Activated CD8-positive, alpha-beta T cell treated with anti-CD3 and anti-CD28 coated beads for 36 hours (primary cell): ENCODE results near the gene INPP4A. TPM values are rescaled to one million over a fixed set of nuclear protein-coding genes. Genes with fewer than 3 reads are reported as not detected.

Experiments
- ATAC-seq: fragments of 200-7000 bp; cut with Tn5 transposase; one replicate; pipeline ENCODE4 v1.10.0; 2021; ENCODE audit warnings: mild to moderate bottlenecking, moderate library complexity
- CTCF ChIA-PET: fragments of 350-600 bp; sonication (Branson Sonifier 250); formaldehyde crosslinking; loops from one replicate; lab custom pipeline; 2021; ENCODE audit warnings: antibody characterized with exemption; lab: Charles Lee
- POLR2A ChIA-PET: fragments of 350-600 bp; sonication (Branson Sonifier 250); formaldehyde crosslinking; loops from one replicate; lab custom pipeline; 2021; ENCODE audit warnings: antibody characterized with exemption; lab: Charles Lee
- DNase-seq: peaks from one replicate; pipeline ENCODE4 v3.0.0-alpha.2; 2020
- H3K27ac Mint-ChIP-seq: one replicate; pipeline ENCODE4 v1.8.0; 2021; ENCODE audit warnings: mild to moderate bottlenecking, mixed read lengths
- H3K27me3 Mint-ChIP-seq: one replicate; pipeline ENCODE4 v1.8.0; 2021; ENCODE audit warnings: mixed read lengths
- H3K36me3 Mint-ChIP-seq: one replicate; pipeline ENCODE4 v1.8.0; 2021; ENCODE audit warnings: low read depth, mixed read lengths
- H3K4me1 Mint-ChIP-seq: one replicate; pipeline ENCODE4 v1.8.0; 2021; ENCODE audit warnings: low read depth, mixed read lengths
- H3K4me3 Mint-ChIP-seq: one replicate; pipeline ENCODE4 v1.8.0; 2021; ENCODE audit warnings: mild to moderate bottlenecking, moderate library complexity, mixed read lengths
- H3K9me3 Mint-ChIP-seq: one replicate; pipeline ENCODE4 v1.8.0; 2021; ENCODE audit warnings: mixed read lengths
- intact Hi-C: fragments of 100-400 bp; cut with micrococcal nuclease; formaldehyde crosslinking; loops from one replicate; pipeline ENCODE4 v1.10.0; 2022
- total RNA-seq, 2 experiments: library from RNA; stranded (reverse); gene quantifications; one replicate each; pipeline ENCODE4 v1.2.3, GENCODE V29; 2021
- TF ChIP-seq, protein P1 (sequence below): fragments of 200-600 bp; IDR thresholded peaks from one replicate; pipeline ENCODE4 v1.8.0; 2022; ENCODE audit warnings: antibody characterized with exemption, mild to moderate bottlenecking

The INPP4A gene
- total RNA-seq, 2 experiments from 2014 or later = 46.7 to 46.9 TPM

DNA sequence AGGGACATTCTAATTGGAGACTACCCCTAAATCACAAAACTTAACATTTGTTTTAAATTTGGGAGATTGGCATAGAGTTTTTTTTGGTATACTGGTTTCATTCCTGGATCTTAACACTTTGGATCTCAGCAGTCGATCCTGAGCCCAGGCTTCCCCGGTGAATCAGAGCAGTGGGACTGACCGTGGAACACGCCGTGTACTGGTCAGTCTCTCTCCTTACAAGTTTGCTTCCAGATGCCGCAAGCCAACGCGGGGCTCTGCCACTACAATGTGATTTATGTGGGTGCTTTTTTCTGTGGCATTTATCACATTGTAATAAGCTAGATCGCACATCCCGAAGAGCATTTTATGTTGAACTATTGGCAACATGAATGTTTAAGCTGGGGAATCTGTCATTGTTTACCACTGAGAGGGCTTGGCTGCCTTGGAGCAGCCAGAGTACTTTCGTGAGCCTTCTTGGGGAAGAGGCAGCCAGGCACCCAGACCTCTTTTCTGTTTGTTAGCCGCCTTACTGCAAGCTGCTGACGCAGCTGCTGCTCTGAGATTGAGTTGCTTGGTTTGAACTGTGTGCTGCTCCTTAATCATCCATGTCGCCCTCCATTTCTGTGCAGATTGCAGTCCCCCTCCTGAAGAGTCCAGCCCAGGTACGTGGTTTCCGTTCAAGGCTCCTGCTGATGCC is 114.3 kb downstream of the INPP4A start:
- Mint-ChIP-seq H3K4me3 (no peak overlapping the region), H3K36me3 (peaks cover 37% of the 10 kb centered on the region), H3K27ac (peak overlapping the region; percentile 66), H3K9me3 (no peaks in the 10 kb centered on the region), H3K4me1 (peaks cover 50% of the 10 kb centered on the region), H3K27me3 (no peaks in the 10 kb centered on the region)
- POLR2A ChIA-PET = interaction anchor here (0.6 to 0.9 kb wide), 2 partner anchors 27 to 48 kb away, joined by 3 read pairs; no protein-coding TSS in a partner anchor
- CTCF ChIA-PET = interaction anchor here (1.0 to 5.0 kb wide), 4 partner anchors 10 to 146 kb away, joined by 3 to 22 read pairs (median 19); no protein-coding TSS in a partner anchor
- intact Hi-C loops = no loop called here
- ATAC-seq = no peak
- TF ChIP-seq, protein P1, sequence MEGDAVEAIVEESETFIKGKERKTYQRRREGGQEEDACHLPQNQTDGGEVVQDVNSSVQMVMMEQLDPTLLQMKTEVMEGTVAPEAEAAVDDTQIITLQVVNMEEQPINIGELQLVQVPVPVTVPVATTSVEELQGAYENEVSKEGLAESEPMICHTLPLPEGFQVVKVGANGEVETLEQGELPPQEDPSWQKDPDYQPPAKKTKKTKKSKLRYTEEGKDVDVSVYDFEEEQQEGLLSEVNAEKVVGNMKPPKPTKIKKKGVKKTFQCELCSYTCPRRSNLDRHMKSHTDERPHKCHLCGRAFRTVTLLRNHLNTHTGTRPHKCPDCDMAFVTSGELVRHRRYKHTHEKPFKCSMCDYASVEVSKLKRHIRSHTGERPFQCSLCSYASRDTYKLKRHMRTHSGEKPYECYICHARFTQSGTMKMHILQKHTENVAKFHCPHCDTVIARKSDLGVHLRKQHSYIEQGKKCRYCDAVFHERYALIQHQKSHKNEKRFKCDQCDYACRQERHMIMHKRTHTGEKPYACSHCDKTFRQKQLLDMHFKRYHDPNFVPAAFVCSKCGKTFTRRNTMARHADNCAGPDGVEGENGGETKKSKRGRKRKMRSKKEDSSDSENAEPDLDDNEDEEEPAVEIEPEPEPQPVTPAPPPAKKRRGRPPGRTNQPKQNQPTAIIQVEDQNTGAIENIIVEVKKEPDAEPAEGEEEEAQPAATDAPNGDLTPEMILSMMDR = no peak
- no peak for DNase-seq

DNA sequence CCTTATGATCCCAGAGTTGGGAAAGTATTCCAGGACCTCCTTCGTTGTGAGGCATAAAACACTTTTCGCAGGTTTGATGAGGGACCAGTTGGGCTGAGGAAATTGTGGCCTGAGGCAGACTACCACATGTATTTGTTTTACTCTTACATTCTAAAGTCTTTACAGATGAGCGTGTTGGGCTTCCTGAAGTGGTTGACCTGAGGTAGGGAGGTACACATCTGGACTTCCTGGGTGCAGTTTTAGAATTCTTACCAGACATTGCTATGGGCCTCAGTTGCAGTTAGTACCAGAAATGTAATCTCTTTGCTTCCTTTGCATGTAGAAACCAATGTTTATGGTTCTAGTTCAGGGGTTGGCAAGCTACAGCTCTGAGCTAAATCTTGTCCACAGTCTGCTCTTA is 114.9 kb downstream of the INPP4A start:
- peak overlapping the region; percentile 66 for H3K27ac Mint-ChIP-seq
- no peak overlapping the region for H3K4me3 Mint-ChIP-seq
- no peaks in the 10 kb centered on the region for H3K9me3 Mint-ChIP-seq
- CTCF ChIA-PET = interaction anchor here (1.0 to 5.0 kb wide), 3 partner anchors 10 to 147 kb away, joined by 3 to 22 read pairs (median 21); no protein-coding TSS in a partner anchor
- intact Hi-C loops = no loop called here
- POLR2A ChIA-PET = interaction anchor here (0.6 kb wide), 1 partner anchor 26 kb away, joined by 3 read pairs; no protein-coding TSS in a partner anchor
- TF ChIP-seq, protein P1 = no peak
- DNase-seq (no peak), ATAC-seq (no peak)
- H3K27me3 Mint-ChIP-seq = no peaks in the 10 kb centered on the region
- peaks cover 50% of the 10 kb centered on the region for H3K4me1 Mint-ChIP-seq
- H3K36me3 Mint-ChIP-seq = peaks cover 36% of the 10 kb centered on the region

DNA sequence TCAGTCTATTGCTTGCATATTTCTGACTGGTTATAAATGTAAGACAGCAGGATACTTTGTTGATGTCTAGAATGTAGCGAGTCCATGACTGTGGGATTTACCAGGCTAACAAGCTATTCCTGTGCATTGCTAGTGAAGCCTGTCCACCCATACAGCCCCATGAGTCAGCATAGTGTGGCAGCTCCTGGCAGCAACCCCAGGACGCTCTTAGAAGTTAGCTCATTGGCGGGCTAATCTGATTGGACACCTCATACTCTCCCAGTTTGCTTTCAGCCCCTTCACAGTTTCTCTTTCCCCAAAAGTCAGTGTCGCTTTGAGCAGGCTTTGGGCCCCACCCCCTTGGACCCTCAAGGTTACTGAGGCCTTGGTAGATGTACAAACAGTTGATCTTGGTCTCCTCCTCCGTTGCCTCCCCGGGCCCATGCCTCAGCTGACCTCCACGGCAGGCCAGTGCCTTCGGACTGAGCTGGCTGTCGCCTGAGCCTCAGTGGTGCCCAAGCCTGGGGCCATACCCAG is 115.7 kb downstream of the INPP4A start:
- no peaks in the 10 kb centered on the region for H3K27me3 Mint-ChIP-seq
- H3K27ac Mint-ChIP-seq = peak overlapping the region; percentile 66
- ChIA-PET CTCF (interaction anchor here (2.7 to 5.0 kb wide), 2 partner anchors 9 to 148 kb away, joined by 21 to 22 read pairs; no protein-coding TSS in a partner anchor), POLR2A (no interaction called here)
- no peaks in the 10 kb centered on the region for H3K9me3 Mint-ChIP-seq
- peaks cover 49% of the 10 kb centered on the region for H3K4me1 Mint-ChIP-seq
- H3K36me3 Mint-ChIP-seq = peaks cover 31% of the 10 kb centered on the region
- DNase-seq = no peak
- intact Hi-C loops = no loop called here
- H3K4me3 Mint-ChIP-seq = no peak overlapping the region
- TF ChIP-seq, protein P1 = no peak
- no peak for ATAC-seq

DNA sequence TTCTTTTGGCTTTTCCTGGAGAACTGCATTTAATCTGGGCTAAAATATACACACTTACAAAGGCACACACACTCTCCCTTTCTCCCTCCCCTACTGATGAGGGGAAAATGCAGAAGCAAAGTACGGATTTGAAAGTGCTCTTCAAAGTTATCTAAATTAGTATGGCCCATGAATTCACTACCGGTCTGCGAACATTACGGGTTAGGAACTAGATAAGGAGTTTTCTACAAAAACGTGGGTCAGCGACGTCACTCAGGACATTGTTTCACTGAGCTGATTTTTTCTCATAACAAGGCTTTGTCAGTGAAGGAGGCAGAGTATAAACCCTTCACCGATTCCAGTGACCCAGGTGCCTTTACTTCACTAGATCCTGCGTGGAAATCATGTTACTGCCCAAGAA is 116.4 kb downstream of the INPP4A start:
- TF ChIP-seq, protein P1 = no peak
- POLR2A ChIA-PET = no interaction called here
- H3K36me3 Mint-ChIP-seq = peaks cover 30% of the 10 kb centered on the region
- intact Hi-C loops = no loop called here
- CTCF ChIA-PET = interaction anchor here (2.7 to 5.0 kb wide), 2 partner anchors 8 to 148 kb away, joined by 21 to 22 read pairs; no protein-coding TSS in a partner anchor
- H3K4me3 Mint-ChIP-seq = no peak overlapping the region
- DNase-seq = no peak
- H3K9me3 Mint-ChIP-seq = no peaks in the 10 kb centered on the region
- H3K27ac Mint-ChIP-seq = peak overlapping the region; percentile 38
- no peaks in the 10 kb centered on the region for H3K27me3 Mint-ChIP-seq
- no peak for ATAC-seq
- H3K4me1 Mint-ChIP-seq = peaks cover 45% of the 10 kb centered on the region
